Lower lobe of right lung (tissue), 2 donors: ENCODE results near the gene NACC2. TPM values are rescaled to one million over a fixed set of nuclear protein-coding genes. Genes with fewer than 3 reads are reported as not detected.
A peak's percentile ranks its signal among the peaks of the same experiment; 100 is the strongest.

Experiments used
- ATAC-seq, 2 donors: fragments of 200-7000 bp; cut with Tn5 transposase; one replicate each; pipeline ENCODE4 v1.9.1; 2020 to 2022; ENCODE audit warnings: mild to moderate bottlenecking in 2 of 2, moderate library complexity in 2 of 2
- DNase-seq: peaks from one replicate; pipeline ENCODE4 v3.0.0-alpha.2; 2020
- H3K27ac ChIP-seq: fragments of 200-600 bp; one replicate; pipeline ENCODE4 v1.8.0; 2022
- H3K27me3 ChIP-seq: fragments of 200-600 bp; one replicate; pipeline ENCODE4 v1.8.0; 2022; ENCODE audit warnings: low read depth
- H3K36me3 ChIP-seq: fragments of 200-600 bp; one replicate; pipeline ENCODE4 v1.8.0; 2022; ENCODE audit warnings: mild to moderate bottlenecking
- H3K4me1 ChIP-seq: fragments of 200-600 bp; one replicate; pipeline ENCODE4 v1.8.0; 2022
- H3K4me3 ChIP-seq: fragments of 200-600 bp; one replicate; pipeline ENCODE4 v1.8.0; 2022; ENCODE audit warnings: mild to moderate bottlenecking
- H3K9me3 ChIP-seq: fragments of 200-600 bp; one replicate; pipeline ENCODE4 v1.8.0; 2022
- CTCF ChIP-seq: fragments of 200-600 bp; IDR thresholded peaks from one replicate; pipeline ENCODE4 v1.8.0; 2022; ENCODE audit warnings: antibody characterized with exemption, mild to moderate bottlenecking
- intact Hi-C: fragments of 100-400 bp; cut with DNase I; formaldehyde crosslinking; loops from one replicate; pipeline ENCODE4 v1.11.0; 2022
- total RNA-seq: library from RNA; stranded (reverse); fragmentation: NEBNext Ultra II Directional; extraction: Animal tissue kit (Norgen Biotek cat#: 25700); gene quantifications from one replicate; pipeline ENCODE4 v1.2.1, GENCODE V29; 2021
- donor health status: DM: no; HTN: yes; CAD: no; lungs with severe emphysema.

Gene NACC2
- total RNA-seq, 1 donor from 2014 or later, result 27.0 TPM

DNA sequence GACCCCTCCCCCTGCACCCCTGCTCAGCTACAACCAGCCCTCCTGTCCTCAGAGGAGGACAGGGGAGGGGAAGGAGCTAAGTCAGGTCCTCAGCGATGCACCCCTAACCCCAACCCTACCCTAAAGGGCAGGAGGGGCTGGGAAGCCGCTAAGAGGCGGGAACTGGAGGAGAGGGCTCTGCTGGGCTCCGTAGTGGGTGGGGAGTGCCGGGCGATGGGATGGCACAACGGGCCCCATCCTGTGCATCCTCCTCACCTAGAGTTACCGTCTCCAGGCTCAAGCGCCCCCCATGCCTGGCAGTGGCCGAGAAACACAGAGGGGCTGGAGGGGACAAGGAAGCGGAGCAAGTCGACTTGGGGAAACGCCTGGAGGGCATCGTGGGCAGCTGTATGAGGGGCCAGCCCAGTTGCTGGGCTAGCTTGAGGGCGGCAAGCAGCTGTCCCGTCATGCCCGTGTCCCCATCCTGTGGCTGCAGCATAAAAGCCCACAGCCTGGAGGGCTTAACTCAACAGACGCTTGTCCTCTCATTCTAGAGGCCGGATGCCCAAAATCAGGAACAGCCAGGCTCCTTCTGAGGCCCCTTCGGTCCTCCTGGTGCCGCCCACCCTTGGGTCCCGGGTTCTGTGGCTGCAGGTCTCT lies 110.9 kb downstream of the NACC2 start:
- Histone ChIP-seq H3K4me1 (peaks cover 12% of the 10 kb centered on the region), H3K9me3 (no peaks in the 10 kb centered on the region), H3K36me3 (no peaks in the 10 kb centered on the region), H3K4me3 (no peak overlapping the region), H3K27me3 (peaks cover 12% of the 10 kb centered on the region), H3K27ac (no peak overlapping the region)
- intact Hi-C loops, result no loop called here
- DNase-seq (no peak), ATAC-seq (no peak)
- TF ChIP-seq CTCF, result no peak

GRCh38 chr9:135983208-135984071 lies 111.6 kb downstream of the NACC2 start:
- intact Hi-C loops, result no loop called here
- H3K9me3 ChIP-seq, result no peaks in the 10 kb centered on the region
- H3K4me3 ChIP-seq, result no peak overlapping the region
- H3K36me3 ChIP-seq, result no peaks in the 10 kb centered on the region
- TF ChIP-seq CTCF, result no peak
- H3K27me3 ChIP-seq, result peaks cover 14% of the 10 kb centered on the region
- no peak overlapping the region for H3K27ac ChIP-seq
- DNase-seq (no peak), ATAC-seq (no peak)
- peaks cover 17% of the 10 kb centered on the region for H3K4me1 ChIP-seq

DNA sequence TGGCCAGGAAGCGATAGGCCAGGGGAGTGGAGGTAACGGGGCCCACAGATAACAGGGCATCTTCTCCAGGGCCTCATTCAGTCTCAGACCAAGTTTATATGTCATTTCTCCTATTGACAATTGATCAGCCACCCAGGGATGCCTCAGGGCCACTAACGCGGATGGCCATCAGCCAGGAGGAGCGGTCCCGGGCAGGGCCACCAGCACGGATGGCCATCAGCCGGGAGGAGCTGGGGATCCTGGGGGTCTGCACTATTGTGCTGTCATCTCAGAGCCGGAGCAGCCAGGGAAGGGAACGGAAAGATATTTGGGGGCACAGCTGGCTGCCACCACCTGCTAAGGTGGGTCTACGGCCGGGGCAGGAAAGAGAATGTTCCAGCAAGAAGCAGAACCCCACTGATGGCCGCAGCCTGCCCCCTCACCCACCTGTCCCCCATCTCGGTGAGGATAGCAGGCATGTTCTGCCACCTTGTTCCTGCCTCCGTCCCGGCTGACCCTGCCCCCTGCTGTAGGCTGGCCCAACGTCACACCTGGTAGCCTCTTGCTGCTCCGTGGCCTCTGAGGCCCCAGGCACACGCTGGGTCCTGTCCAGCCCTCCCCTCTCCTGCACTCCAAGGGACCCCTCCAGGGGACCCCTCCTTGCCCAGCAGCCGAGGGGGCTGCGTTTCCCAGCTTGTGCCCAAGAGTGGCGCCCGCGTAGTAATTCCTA lies 112.4 kb downstream of the NACC2 start:
- Histone ChIP-seq H3K9me3 (no peaks in the 10 kb centered on the region), H3K4me1 (peaks cover 17% of the 10 kb centered on the region), H3K36me3 (no peaks in the 10 kb centered on the region), H3K27ac (no peak overlapping the region), H3K4me3 (no peak overlapping the region), H3K27me3 (peaks cover 14% of the 10 kb centered on the region)
- ATAC-seq, result no peak
- no peak for TF ChIP-seq CTCF
- DNase-seq, result no peak
- intact Hi-C loops, result no loop called here

DNA sequence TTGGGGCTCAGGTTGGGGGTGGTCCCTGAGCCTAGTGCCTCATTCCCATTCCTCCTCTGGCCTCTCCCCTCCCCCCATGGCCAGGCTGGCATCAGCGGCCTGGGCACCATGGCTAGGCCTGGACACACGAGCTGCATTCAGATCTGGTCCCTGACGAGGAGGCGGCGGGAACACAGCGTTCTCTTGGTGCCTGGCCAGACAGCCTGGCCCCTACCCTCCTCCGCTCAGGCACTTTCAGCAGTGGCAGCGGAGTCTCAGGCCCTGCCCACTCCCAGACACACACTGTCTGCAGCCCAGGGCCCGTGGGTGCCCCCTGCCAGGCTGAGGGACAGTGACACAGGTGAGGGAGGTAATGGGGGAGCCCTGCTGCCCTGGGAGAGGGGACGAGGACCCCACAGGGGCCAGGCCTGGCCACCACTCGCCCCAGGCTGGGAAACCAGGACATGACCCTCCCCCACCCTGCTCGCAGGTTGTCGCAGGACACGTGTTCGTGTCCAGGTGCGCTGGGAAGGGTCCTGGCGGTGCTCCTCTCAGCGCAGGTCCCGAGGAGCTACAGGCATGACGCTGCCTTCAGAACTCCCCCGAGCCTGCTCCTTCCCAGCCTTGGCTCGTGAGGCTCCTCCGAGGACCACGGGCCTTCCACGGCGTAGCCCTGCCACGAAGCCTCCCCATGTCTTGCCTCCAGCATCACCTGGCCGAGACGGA lies 114.0 kb downstream of the NACC2 start:
- TF ChIP-seq CTCF, result no peak
- no peak overlapping the region for H3K4me3 ChIP-seq
- intact Hi-C loops, result no loop called here
- no peak for ATAC-seq
- peaks cover 17% of the 10 kb centered on the region for H3K4me1 ChIP-seq
- H3K27ac ChIP-seq, result no peak overlapping the region
- peaks cover 24% of the 10 kb centered on the region for H3K27me3 ChIP-seq
- no peaks in the 10 kb centered on the region for H3K36me3 ChIP-seq
- no peak for DNase-seq
- no peaks in the 10 kb centered on the region for H3K9me3 ChIP-seq

- Histone ChIP-seq H3K4me1 (peaks cover 17% of the 10 kb centered on the region), H3K27me3 (peaks cover 20% of the 10 kb centered on the region), H3K4me3 (no peak overlapping the region), H3K27ac (no peak overlapping the region), H3K9me3 (no peaks in the 10 kb centered on the region), H3K36me3 (no peaks in the 10 kb centered on the region)
- ATAC-seq (peak in 1 of 2 donors; percentile 7), DNase-seq (no peak)
- intact Hi-C loops, result no loop called here
- TF ChIP-seq CTCF, result no peak
These were observed 115.4 kb downstream of the NACC2 start for GRCh38 chr9:135979547-135980166.
